Activated naive CD4-positive, alpha-beta T cell treated with anti-CD3 and anti-CD28 coated beads, Interleukin-2, amount 10 ng/mL, durations not matched to agents 5 hours and 36 hours (primary cell): ENCODE results near the gene CCDC102B. TPM values are rescaled to one million over a fixed set of nuclear protein-coding genes. Genes with fewer than 3 reads are reported as not detected.

Experiments used
- total RNA-seq, 2 experiments: library from RNA; stranded (reverse); gene quantifications; one replicate each; pipeline ENCODE4 v1.2.3, GENCODE V29; 2021

The CCDC102B gene
- 1 to 10 TPM in 1 of 2 experiments, under 1 TPM in 1; 0.87 to 2.3 TPM for total RNA-seq

DNA sequence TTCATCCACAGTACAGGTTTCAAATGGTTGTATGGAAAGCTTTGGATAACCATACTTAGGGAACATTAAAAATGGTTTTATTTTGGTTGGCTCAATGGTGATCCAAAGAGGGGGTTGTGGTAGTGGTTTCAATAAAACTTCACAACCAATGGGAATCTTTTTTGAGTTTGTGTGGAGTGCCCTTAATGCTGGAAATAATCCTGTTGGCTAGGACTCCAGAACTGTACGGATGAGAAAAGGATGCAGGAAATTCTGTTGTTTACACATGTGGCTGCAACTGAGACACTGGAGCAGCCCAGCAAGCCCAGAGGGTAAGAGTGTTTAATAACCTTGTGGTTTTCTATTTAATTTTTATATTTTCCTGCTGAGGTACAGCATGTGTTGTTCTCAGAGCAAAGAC is at the start of gene CCDC102B:
Gene CCDC102B (plus strand): TSS at position 210 of the 400 bp plus-strand sequence. CDS start 38,684 bp downstream, outside the sequence.

Other genes starting within 250 kb of the CCDC102B start
- gene TMX3, start 83.0 kb upstream of the CCDC102B start, total RNA-seq: 10 to 100 TPM; 53.6 to 58.6 TPM